ENCODE data around the gene PDZRN4.
A peak's percentile ranks its signal among the peaks of the same experiment; 100 is the strongest.

DNA sequence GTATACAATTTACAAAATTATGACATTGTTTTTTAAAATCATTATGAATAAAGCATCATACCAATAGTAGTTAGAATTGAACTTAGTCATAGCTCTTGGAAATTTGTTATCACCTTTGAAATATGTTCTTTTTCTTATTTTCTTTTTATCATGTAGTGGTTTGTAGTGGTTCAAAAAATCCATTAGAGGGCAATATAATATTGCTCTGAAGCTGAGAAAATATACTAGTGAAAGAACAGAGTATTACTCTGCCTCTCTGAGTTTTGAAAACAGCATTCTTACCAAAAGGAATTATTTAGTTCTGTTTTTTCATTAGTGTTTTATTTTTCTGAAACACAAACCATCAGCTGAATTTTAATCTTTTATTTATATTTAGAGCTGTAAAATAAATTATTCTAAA, 76.2 kb downstream of the PDZRN4 start:
- TF ChIP-seq POLR2AphosphoS5 (IDR thresholded peaks at IDR 0.05) (no peak), POLR2A (IDR thresholded peaks at IDR 0.05) (no peak)
- TF ChIP-seq, protein P1, sequence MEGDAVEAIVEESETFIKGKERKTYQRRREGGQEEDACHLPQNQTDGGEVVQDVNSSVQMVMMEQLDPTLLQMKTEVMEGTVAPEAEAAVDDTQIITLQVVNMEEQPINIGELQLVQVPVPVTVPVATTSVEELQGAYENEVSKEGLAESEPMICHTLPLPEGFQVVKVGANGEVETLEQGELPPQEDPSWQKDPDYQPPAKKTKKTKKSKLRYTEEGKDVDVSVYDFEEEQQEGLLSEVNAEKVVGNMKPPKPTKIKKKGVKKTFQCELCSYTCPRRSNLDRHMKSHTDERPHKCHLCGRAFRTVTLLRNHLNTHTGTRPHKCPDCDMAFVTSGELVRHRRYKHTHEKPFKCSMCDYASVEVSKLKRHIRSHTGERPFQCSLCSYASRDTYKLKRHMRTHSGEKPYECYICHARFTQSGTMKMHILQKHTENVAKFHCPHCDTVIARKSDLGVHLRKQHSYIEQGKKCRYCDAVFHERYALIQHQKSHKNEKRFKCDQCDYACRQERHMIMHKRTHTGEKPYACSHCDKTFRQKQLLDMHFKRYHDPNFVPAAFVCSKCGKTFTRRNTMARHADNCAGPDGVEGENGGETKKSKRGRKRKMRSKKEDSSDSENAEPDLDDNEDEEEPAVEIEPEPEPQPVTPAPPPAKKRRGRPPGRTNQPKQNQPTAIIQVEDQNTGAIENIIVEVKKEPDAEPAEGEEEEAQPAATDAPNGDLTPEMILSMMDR (IDR thresholded peaks at IDR 0.05 in 8 of 11, conservative IDR thresholded peaks at IDR 0.05 in 3 of 11), result peak in 6 of 11 experiments; percentile 9 to 39 (median 32)

Data from spleen (tissue), 7 donors.